Activated B cell treated with CpG ODN at 0.5 μM for 24 hours (primary cell): ENCODE measurements around the gene RNF123. TPM values are rescaled to one million over a fixed set of nuclear protein-coding genes. Genes with fewer than 3 reads are reported as not detected.
A peak's percentile ranks its signal among the peaks of the same experiment; 100 is the strongest.
"Not testable (repeated sequence)": the region's sequence is repeated elsewhere in the genome, so short reads cannot be mapped to it uniquely, and the experiment has no call there.

ENCODE experiments used
- ATAC-seq: fragments of 200-7000 bp; cut with Tn5 transposase; one replicate; pipeline ENCODE4 v1.10.0; 2021; ENCODE audit warnings: low read depth, mild to moderate bottlenecking, moderate library complexity
- CTCF ChIA-PET: fragments of 350-600 bp; sonication (Branson Sonifier 250); formaldehyde crosslinking; loops from one replicate; lab custom pipeline; 2021; ENCODE audit warnings: antibody characterized with exemption; lab: Charles Lee
- POLR2A ChIA-PET: fragments of 350-600 bp; sonication (Branson Sonifier 250); formaldehyde crosslinking; loops from one replicate; lab custom pipeline; 2021; ENCODE audit warnings: antibody characterized with exemption; lab: Charles Lee
- DNase-seq: peaks from one replicate; pipeline ENCODE4 v3.0.0; 2022
- H3K27ac Mint-ChIP-seq: one replicate; pipeline ENCODE4 v1.8.0; 2020; ENCODE audit warnings: mixed read lengths
- H3K27me3 Mint-ChIP-seq: one replicate; pipeline ENCODE4 v1.8.0; 2021; ENCODE audit warnings: mixed read lengths
- H3K36me3 Mint-ChIP-seq: one replicate; pipeline ENCODE4 v1.8.0; 2021; ENCODE audit warnings: low read depth, mixed read lengths
- H3K4me1 Mint-ChIP-seq: one replicate; pipeline ENCODE4 v1.8.0; 2021; ENCODE audit warnings: mixed read lengths
- H3K4me3 Mint-ChIP-seq: one replicate; pipeline ENCODE4 v1.8.0; 2020; ENCODE audit warnings: mild to moderate bottlenecking, mixed read lengths
- H3K9me3 Mint-ChIP-seq: one replicate; pipeline ENCODE4 v1.8.0; 2020; ENCODE audit warnings: mixed read lengths
- intact Hi-C: fragments of 100-400 bp; cut with micrococcal nuclease; formaldehyde crosslinking; loops from one replicate; pipeline ENCODE4 v1.15.1; 2024
- total RNA-seq: library from RNA; stranded (reverse); gene quantifications from 2 replicates; pipeline ENCODE4 v1.2.3, GENCODE V29; 2022

The RNF123 gene
- total RNA-seq, 1 donor from 2014 or later = 51.4 TPM

GRCh38 chr3:49686769-49687423, 2.5 kb upstream of the RNF123 start:
- H3K27me3 Mint-ChIP-seq, H3K27ac Mint-ChIP-seq, H3K9me3 Mint-ChIP-seq, CTCF ChIA-PET, POLR2A ChIA-PET: not testable (repeated sequence)
- peaks cover 37% of the 10 kb centered on the region for H3K4me1 Mint-ChIP-seq
- DNase-seq (peak; percentile 30), ATAC-seq (peak; percentile 43)
- H3K4me3 Mint-ChIP-seq = peak overlapping the region; percentile 76
- peaks cover 33% of the 10 kb centered on the region for H3K36me3 Mint-ChIP-seq
- intact Hi-C loops = loop anchor here (5.0 kb wide), 1 partner anchor 1130 kb away; the partner anchor contains the start of gene PFKFB4

- Mint-ChIP-seq H3K4me1 (peaks cover 37% of the 10 kb centered on the region), H3K4me3 (peak overlapping the region; percentile 76), H3K36me3 (peaks cover 28% of the 10 kb centered on the region)
- CTCF ChIA-PET, ATAC-seq, H3K27ac Mint-ChIP-seq, POLR2A ChIA-PET, H3K27me3 Mint-ChIP-seq, DNase-seq, H3K9me3 Mint-ChIP-seq: not testable (repeated sequence)
- intact Hi-C loops = loop anchor here (5.0 kb wide), 1 partner anchor 1130 kb away; the partner anchor contains the start of gene PFKFB4
Measured at GRCh38 chr3:49687424-49687795, 1.9 kb upstream of the RNF123 start.

- H3K4me3 Mint-ChIP-seq = peak overlapping the region; percentile 97
- CTCF ChIA-PET = not testable (repeated sequence)
Measured at GRCh38 chr3:49688338-49689045, 865 bp upstream of the RNF123 start.

GRCh38 chr3:49689908-49690624, 709 bp downstream of the RNF123 start:
- H3K4me3 Mint-ChIP-seq = peak overlapping the region; percentile 97
- peak overlapping the region; percentile 92 for H3K27ac Mint-ChIP-seq
- ATAC-seq, CTCF ChIA-PET, H3K27me3 Mint-ChIP-seq, DNase-seq, H3K36me3 Mint-ChIP-seq, H3K9me3 Mint-ChIP-seq: not testable (repeated sequence)
- POLR2A ChIA-PET = interaction anchor here (0.6 to 1.3 kb wide), 2 partner anchors 17 to 879 kb away, joined by 3 to 4 read pairs; partner anchors contain the start of gene HEMK1
- H3K4me1 Mint-ChIP-seq = peaks cover 38% of the 10 kb centered on the region
- intact Hi-C loops = loop anchor here (1.0 to 5.0 kb wide), 3 partner anchors 16 to 1133 kb away; partner anchors contain the start of genes APEH and PFKFB4

More at GRCh38 chr3:49688338-49689045, 865 bp upstream of the RNF123 start:
- not testable (repeated sequence) for H3K9me3 Mint-ChIP-seq, ATAC-seq, H3K27me3 Mint-ChIP-seq, DNase-seq
- intact Hi-C loops = loop anchor here (1.0 to 5.0 kb wide), 3 partner anchors 14 to 1131 kb away; partner anchors contain the start of genes APEH and PFKFB4
- POLR2A ChIA-PET = interaction anchor here (1.0 to 1.3 kb wide), 2 partner anchors 12 to 15 kb away, joined by 3 to 4 read pairs; no protein-coding TSS in a partner anchor
- Mint-ChIP-seq H3K4me1 (peaks cover 38% of the 10 kb centered on the region), H3K27ac (peak overlapping the region; percentile 92), H3K36me3 (peaks cover 18% of the 10 kb centered on the region)

GRCh38 chr3:49690856-49691255, 1.5 kb downstream of the RNF123 start:
- Mint-ChIP-seq H3K4me3 (peak overlapping the region; percentile 97), H3K4me1 (peaks cover 38% of the 10 kb centered on the region)
- CTCF ChIA-PET, H3K27ac Mint-ChIP-seq, DNase-seq, H3K9me3 Mint-ChIP-seq, ATAC-seq, H3K36me3 Mint-ChIP-seq, H3K27me3 Mint-ChIP-seq, intact Hi-C loops: not testable (repeated sequence)
- POLR2A ChIA-PET = interaction anchor here (0.6 kb wide), 1 partner anchor 879 kb away, joined by 3 read pairs; the partner anchor contains the start of gene HEMK1

- ATAC-seq, H3K9me3 Mint-ChIP-seq, intact Hi-C loops, H3K27me3 Mint-ChIP-seq, DNase-seq, H3K27ac Mint-ChIP-seq, POLR2A ChIA-PET, H3K36me3 Mint-ChIP-seq, CTCF ChIA-PET: not testable (repeated sequence)
- H3K4me3 Mint-ChIP-seq = peak overlapping the region; percentile 41
- peaks cover 36% of the 10 kb centered on the region for H3K4me1 Mint-ChIP-seq
Measured at GRCh38 chr3:49691481-49691880, 2.1 kb downstream of the RNF123 start.

- CTCF ChIA-PET, POLR2A ChIA-PET, H3K27me3 Mint-ChIP-seq, H3K27ac Mint-ChIP-seq, ATAC-seq, intact Hi-C loops, H3K9me3 Mint-ChIP-seq, DNase-seq, H3K4me3 Mint-ChIP-seq: not testable (repeated sequence)
- H3K4me1 Mint-ChIP-seq = peaks cover 17% of the 10 kb centered on the region
- H3K36me3 Mint-ChIP-seq = peaks cover 25% of the 10 kb centered on the region
Measured at GRCh38 chr3:49694409-49695070, 5.2 kb downstream of the RNF123 start.

- DNase-seq, CTCF ChIA-PET, H3K9me3 Mint-ChIP-seq, H3K27ac Mint-ChIP-seq, H3K4me3 Mint-ChIP-seq, ATAC-seq, H3K4me1 Mint-ChIP-seq, intact Hi-C loops, H3K27me3 Mint-ChIP-seq, POLR2A ChIA-PET: not testable (repeated sequence)
- H3K36me3 Mint-ChIP-seq = peaks cover 27% of the 10 kb centered on the region
Measured at GRCh38 chr3:49695350-49696015, 6.1 kb downstream of the RNF123 start.
